Breast epithelium (tissue), 3 donors: ENCODE results near the gene ADCK1.

Source experiments
- CTCF ChIP-seq, 3 donors: fragments of 450-650 bp; IDR thresholded peaks; one replicate each; pipeline ENCODE4 v1.5.1; 2016 to 2017; ENCODE audit warnings: antibody characterized with exemption in 3 of 3, mild to moderate bottlenecking in 3 of 3, moderate library complexity in 3 of 3
- POLR2AphosphoS5 ChIP-seq, 3 donors: sonication (generic); formaldehyde crosslinking; IDR thresholded peaks; one replicate each; pipeline ENCODE4 v1.6.1; 2017; ENCODE audit warnings: antibody characterized with exemption in 3 of 3

GRCh38 chr14:77825895-77826519 lies 26.1 kb downstream of the ADCK1 start:
- TF ChIP-seq POLR2AphosphoS5 (IDR thresholded peaks at IDR 0.05) (no peak), CTCF (IDR thresholded peaks at IDR 0.05) (no peak)
